GM10266 (cell line): ENCODE results near the gene PIK3IP1.

Experiments
- DNase-seq: peaks from one replicate; pipeline ENCODE4 v3.0.0; 2012; ENCODE audit errors: extremely low spot score
- CTCF ChIP-seq: IDR thresholded peaks from 2 replicates; pipeline ENCODE4 v1.5.1; 2012; ENCODE audit warnings: mild to moderate bottlenecking, low read depth; ENCODE audit not compliant: control insufficient read depth, insufficient read depth; ENCODE audit errors: missing control alignments

Gene PIK3IP1

GRCh38 chr22:31272522-31273446, 19.5 kb downstream of the PIK3IP1 start:
- peak; percentile 83 for TF ChIP-seq CTCF
- peak; percentile 79 for DNase-seq

- TF ChIP-seq CTCF, result no peak
- DNase-seq, result no peak
These were observed 20.8 kb downstream of the PIK3IP1 start for GRCh38 chr22:31271485-31271884.

- no peak for TF ChIP-seq CTCF
- no peak for DNase-seq
These were observed 21.3 kb downstream of the PIK3IP1 start for GRCh38 chr22:31271026-31271425.

GRCh38 chr22:31269892-31270579, 22.3 kb downstream of the PIK3IP1 start:
- no peak for DNase-seq
- TF ChIP-seq CTCF, result no peak

GRCh38 chr22:31268281-31268680, 24.0 kb downstream of the PIK3IP1 start:
- no peak for DNase-seq
- no peak for TF ChIP-seq CTCF

- TF ChIP-seq CTCF, result no peak
- DNase-seq, result no peak
These were observed 28.2 kb downstream of the PIK3IP1 start for GRCh38 chr22:31263896-31264640.
